ENCODE data around the gene HERC2. TPM values are rescaled to one million over a fixed set of nuclear protein-coding genes. Genes with fewer than 3 reads are reported as not detected.

Gene HERC2
- total RNA-seq, 3 donors from 2014 or later, result 61.2 to 109 (median 73.9) TPM

GRCh38 chr15:28116521-28117431 is 205.2 kb downstream of the HERC2 start:
- ATAC-seq (no peak), DNase-seq (no peak)
- no peak for TF ChIP-seq CTCF (IDR thresholded peaks at IDR 0.05)
- H3K4me3 ChIP-seq, result no peak overlapping the region
- H3K36me3 ChIP-seq (ENCODE audit: low read depth), result no peaks in the 10 kb centered on the region
- H3K4me1 ChIP-seq (ENCODE audit: low read depth), result no peaks in the 10 kb centered on the region
- no peaks in the 10 kb centered on the region for H3K9me3 ChIP-seq
- intact Hi-C loops (cut with DNase I, micrococcal nuclease), result no loop called here

GRCh38 chr15:28115871-28116270 is 206.1 kb downstream of the HERC2 start:
- Histone ChIP-seq H3K4me3 (no peak overlapping the region), H3K36me3 (ENCODE audit: low read depth) (no peaks in the 10 kb centered on the region), H3K4me1 (ENCODE audit: low read depth) (no peaks in the 10 kb centered on the region), H3K9me3 (no peaks in the 10 kb centered on the region)
- intact Hi-C loops (cut with DNase I, micrococcal nuclease), result no loop called here
- no peak for TF ChIP-seq CTCF (IDR thresholded peaks at IDR 0.05)
- ATAC-seq (no peak), DNase-seq (no peak)

- no peak overlapping the region for H3K4me3 ChIP-seq
- intact Hi-C loops (cut with DNase I, micrococcal nuclease), result no loop called here
- DNase-seq, result no peak
- TF ChIP-seq CTCF (IDR thresholded peaks at IDR 0.05), result no peak
- no peaks in the 10 kb centered on the region for H3K4me1 ChIP-seq (ENCODE audit: low read depth)
- no peaks in the 10 kb centered on the region for H3K9me3 ChIP-seq
- ATAC-seq, result no peak
- no peaks in the 10 kb centered on the region for H3K36me3 ChIP-seq (ENCODE audit: low read depth)
Measured at GRCh38 chr15:28114721-28115622, 207.0 kb downstream of the HERC2 start.

- no peaks in the 10 kb centered on the region for H3K4me1 ChIP-seq (ENCODE audit: low read depth)
- ATAC-seq (no peak), DNase-seq (no peak)
- no peaks in the 10 kb centered on the region for H3K9me3 ChIP-seq
- no peak overlapping the region for H3K4me3 ChIP-seq
- no peak for TF ChIP-seq CTCF (IDR thresholded peaks at IDR 0.05)
- intact Hi-C loops (cut with DNase I, micrococcal nuclease), result no loop called here
- H3K36me3 ChIP-seq (ENCODE audit: low read depth), result no peaks in the 10 kb centered on the region
Measured at GRCh38 chr15:28114114-28114455, 207.9 kb downstream of the HERC2 start.

GRCh38 chr15:28113394-28114113 is 208.4 kb downstream of the HERC2 start:
- H3K36me3 ChIP-seq (ENCODE audit: low read depth), result no peaks in the 10 kb centered on the region
- H3K4me1 ChIP-seq (ENCODE audit: low read depth), result no peaks in the 10 kb centered on the region
- H3K9me3 ChIP-seq, result no peaks in the 10 kb centered on the region
- ATAC-seq (no peak), DNase-seq (no peak)
- H3K4me3 ChIP-seq, result no peak overlapping the region
- TF ChIP-seq CTCF (IDR thresholded peaks at IDR 0.05), result no peak
- intact Hi-C loops (cut with DNase I, micrococcal nuclease), result no loop called here

Data from mucosa of descending colon (tissue), 3 donors.